ENCODE measurements around the gene PIK3CA. TPM values are rescaled to one million over a fixed set of nuclear protein-coding genes. Genes with fewer than 3 reads are reported as not detected.
A peak's percentile ranks its signal among the peaks of the same experiment; 100 is the strongest.

PIK3CA gene
- total RNA-seq, 6 experiments from 2014 or later: 6.5 to 13.1 (median 11.2) TPM

- 89% methylated on average over 1 of the region's 1 CpG for WGBS (ENCODE audit: insufficient coverage, low coverage, low lambda C conversion rate, missing lambda C conversion rate)
- H3K36me3 ChIP-seq: no peaks in the 10 kb centered on the region
- intact Hi-C loops (cut with DNase I): no loop called here
Observed at GRCh38 chr3:179182902-179183301, 34.7 kb downstream of the PIK3CA start.

GRCh38 chr3:179184826-179185225 lies 36.7 kb downstream of the PIK3CA start:
- Histone ChIP-seq H3K4me1 (peaks cover 0 to 15% (median 0%) of the 10 kb centered on the region in 4 donors), H3K27me3 (no peaks in the 10 kb centered on the region), H3K9me3 (no peaks in the 10 kb centered on the region), H3K36me3 (no peaks in the 10 kb centered on the region), H3K4me3 (no peak overlapping the region), H3K27ac (no peak overlapping the region)
- TF ChIP-seq CTCF (IDR thresholded peaks at IDR 0.05): no peak
- TF ChIP-seq POLR2A (IDR thresholded peaks at IDR 0.05): no peak
- whole genome bisulfite sequencing (ENCODE audit: insufficient coverage, low coverage, low lambda C conversion rate, missing lambda C conversion rate): 67% methylated on average over 1 of the region's 1 CpG
- ATAC-seq (no peak), DNase-seq (no peak)
- intact Hi-C loops (cut with DNase I): no loop called here

More at GRCh38 chr3:179182902-179183301, 34.7 kb downstream of the PIK3CA start:
- Histone ChIP-seq H3K27ac (no peak overlapping the region), H3K4me3 (no peak overlapping the region), H3K9me3 (no peaks in the 10 kb centered on the region), H3K4me1 (peaks cover 0 to 9% (median 0%) of the 10 kb centered on the region in 4 donors), H3K27me3 (no peaks in the 10 kb centered on the region)
- DNase-seq: no peak
- TF ChIP-seq POLR2A (IDR thresholded peaks at IDR 0.05) (no peak), CTCF (IDR thresholded peaks at IDR 0.05) (no peak)
- ATAC-seq: peak in 1 of 4 donors; percentile 34

GRCh38 chr3:179186426-179186825 lies 38.3 kb downstream of the PIK3CA start:
- intact Hi-C loops (cut with DNase I): no loop called here
- no peaks in the 10 kb centered on the region for H3K27me3 ChIP-seq

GRCh38 chr3:179189759-179190158 lies 41.6 kb downstream of the PIK3CA start:
- peak in 1 of 4 donors; percentile 17 for ATAC-seq
- 74% methylated on average over 3 of the region's 3 CpGs for WGBS (ENCODE audit: insufficient coverage, low coverage, low lambda C conversion rate, missing lambda C conversion rate)
- Histone ChIP-seq H3K4me1 (peaks cover 0 to 7% (median 0%) of the 10 kb centered on the region in 4 donors), H3K27me3 (no peaks in the 10 kb centered on the region), H3K27ac (no peak overlapping the region), H3K36me3 (no peaks in the 10 kb centered on the region), H3K4me3 (no peak overlapping the region), H3K9me3 (no peaks in the 10 kb centered on the region)
- intact Hi-C loops (cut with DNase I): no loop called here
- TF ChIP-seq POLR2A (IDR thresholded peaks at IDR 0.05): no peak
- TF ChIP-seq CTCF (IDR thresholded peaks at IDR 0.05): no peak
- no peak for DNase-seq

More at GRCh38 chr3:179186426-179186825, 38.3 kb downstream of the PIK3CA start:
- H3K4me3 ChIP-seq: no peak overlapping the region
- TF ChIP-seq CTCF (IDR thresholded peaks at IDR 0.05): no peak
- no peak for TF ChIP-seq POLR2A (IDR thresholded peaks at IDR 0.05)
- no peak overlapping the region for H3K27ac ChIP-seq
- DNase-seq (no peak), ATAC-seq (no peak)
- peaks cover 0 to 15% (median 0%) of the 10 kb centered on the region in 4 donors for H3K4me1 ChIP-seq
- H3K36me3 ChIP-seq: no peaks in the 10 kb centered on the region
- no peaks in the 10 kb centered on the region for H3K9me3 ChIP-seq
- 91% methylated on average over 3 of the region's 3 CpGs for WGBS (ENCODE audit: insufficient coverage, low coverage, low lambda C conversion rate, missing lambda C conversion rate)

GRCh38 chr3:179190581-179190980 lies 42.4 kb downstream of the PIK3CA start:
- H3K9me3 ChIP-seq: no peaks in the 10 kb centered on the region
- intact Hi-C loops (cut with DNase I): no loop called here
- WGBS (ENCODE audit: insufficient coverage, low coverage, low lambda C conversion rate, missing lambda C conversion rate): 68% methylated on average over 6 of the region's 6 CpGs

More at GRCh38 chr3:179190581-179190980, 42.4 kb downstream of the PIK3CA start:
- no peak overlapping the region for H3K27ac ChIP-seq
- H3K4me3 ChIP-seq: no peak overlapping the region
- H3K4me1 ChIP-seq: peaks cover 0 to 7% (median 0%) of the 10 kb centered on the region in 4 donors
- no peaks in the 10 kb centered on the region for H3K27me3 ChIP-seq
- no peak for ATAC-seq
- no peak for DNase-seq
- TF ChIP-seq POLR2A (IDR thresholded peaks at IDR 0.05) (no peak), CTCF (IDR thresholded peaks at IDR 0.05) (no peak)
- no peaks in the 10 kb centered on the region for H3K36me3 ChIP-seq
